HG03025 (cell line): ENCODE results near the gene SEMA4D.
"Not testable (repeated sequence)": the region's sequence is repeated elsewhere in the genome, so short reads cannot be mapped to it uniquely, and the experiment has no call there.

Experiments
- ATAC-seq: cut with Tn5 transposase; IDR thresholded peaks from one replicate; pipeline ENCODE4 v1.9.1; 2021; ENCODE audit warnings: mild to moderate bottlenecking, moderate library complexity; ENCODE audit not compliant: unreplicated experiment, low FRiP score

Gene SEMA4D

DNA sequence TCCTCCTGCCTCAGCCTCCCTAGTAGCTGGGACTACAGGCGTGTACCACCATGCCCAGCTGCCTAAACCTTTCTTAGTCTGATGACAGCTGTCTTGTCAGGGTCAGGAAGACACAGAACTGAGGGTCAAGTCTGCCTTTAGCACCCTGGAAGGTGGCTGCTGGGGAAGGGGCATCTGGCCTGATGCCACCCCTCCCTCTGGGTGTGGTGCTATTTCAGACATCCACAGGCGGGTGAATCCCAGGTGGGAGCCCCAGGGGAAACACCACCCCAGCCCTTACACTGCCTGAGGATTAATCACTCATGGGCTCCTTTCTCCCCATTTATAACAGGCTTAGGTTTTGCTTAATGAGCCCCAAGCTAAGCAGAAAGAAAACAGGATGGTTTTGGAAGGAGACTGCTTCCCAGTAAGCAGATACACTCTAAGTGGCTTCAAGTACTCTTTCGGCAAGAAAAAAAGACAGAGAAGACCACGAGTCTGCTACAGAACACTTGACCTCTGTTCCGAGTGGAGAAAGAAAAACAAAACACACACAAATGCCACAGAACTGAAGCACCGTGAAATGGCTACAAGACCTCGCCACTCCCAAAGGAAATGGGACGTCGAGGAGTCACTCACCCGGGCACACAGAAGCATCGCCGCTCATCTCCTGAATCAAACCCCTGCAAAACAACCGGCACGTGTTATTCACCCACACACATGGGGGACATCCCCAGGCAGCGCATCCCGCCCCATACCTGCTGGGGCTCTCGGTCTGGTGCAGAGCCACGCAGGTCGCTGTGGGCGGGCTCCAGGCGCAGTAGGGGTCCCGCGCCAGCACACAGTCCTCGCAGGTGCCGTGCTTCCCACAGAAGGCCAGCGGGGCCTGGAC lies 117.2 kb downstream of the SEMA4D start:
- ATAC-seq: no peak

DNA sequence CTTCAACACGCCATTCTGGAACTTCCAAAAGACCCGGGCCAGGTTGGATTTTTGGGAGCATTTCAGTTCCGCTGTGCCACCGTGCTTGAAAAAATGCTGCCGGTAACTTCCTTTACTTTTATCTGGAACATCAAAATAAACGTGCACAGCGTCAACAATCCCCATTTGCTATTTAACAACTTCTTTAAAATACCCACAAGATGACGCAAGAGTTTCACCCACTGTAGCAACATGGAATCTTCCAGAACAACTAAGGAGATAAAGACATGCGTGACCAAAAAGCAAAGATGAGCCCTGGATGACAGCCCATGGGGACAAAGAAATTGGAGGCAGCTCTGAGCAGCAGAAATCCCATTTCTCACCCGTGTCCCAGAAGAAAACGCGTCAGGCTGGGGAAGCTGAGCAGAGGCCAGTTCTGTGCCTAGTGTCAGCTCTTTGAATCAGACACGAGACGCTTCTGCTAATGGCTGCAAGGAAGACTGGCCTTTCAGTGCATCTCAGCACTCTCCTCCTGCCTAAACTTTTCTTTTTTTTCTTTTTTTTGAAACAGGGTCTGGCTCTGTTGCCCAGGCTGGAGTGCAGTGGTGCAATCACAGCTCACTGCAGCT lies 118.3 kb downstream of the SEMA4D start:
- ATAC-seq: no peak

GRCh38 chr9:89379031-89379430 lies 118.9 kb downstream of the SEMA4D start:
- no peak for ATAC-seq

- no peak for ATAC-seq
Observed at GRCh38 chr9:89378541-89378940, 119.4 kb downstream of the SEMA4D start.

GRCh38 chr9:89377411-89377810 lies 120.5 kb downstream of the SEMA4D start:
- ATAC-seq: no peak

- ATAC-seq: no peak
Observed at GRCh38 chr9:89376741-89377351, 121.1 kb downstream of the SEMA4D start.

DNA sequence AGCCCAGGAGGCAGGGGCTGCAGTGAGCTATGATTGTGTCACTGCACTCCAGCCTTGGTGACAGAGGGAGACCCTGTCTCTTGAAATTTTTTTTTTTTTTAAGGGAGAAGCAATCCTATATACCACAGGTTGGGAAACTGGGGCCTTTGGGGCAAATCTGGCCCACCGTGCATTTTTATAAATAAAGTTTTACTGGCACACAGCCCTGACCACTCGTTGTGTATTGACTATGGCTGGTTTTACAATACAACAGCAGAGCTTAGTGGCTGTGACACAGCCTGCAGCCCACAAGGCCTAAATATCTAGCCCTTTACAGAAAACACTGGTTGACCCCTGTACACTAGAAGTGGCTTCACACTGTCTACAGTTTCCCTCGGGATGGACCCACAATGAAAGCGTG lies 121.6 kb downstream of the SEMA4D start:
- no peak for ATAC-seq

GRCh38 chr9:89375191-89375760 lies 122.6 kb downstream of the SEMA4D start:
- no peak for ATAC-seq

GRCh38 chr9:89374176-89374575 lies 123.7 kb downstream of the SEMA4D start:
- ATAC-seq: no peak

DNA sequence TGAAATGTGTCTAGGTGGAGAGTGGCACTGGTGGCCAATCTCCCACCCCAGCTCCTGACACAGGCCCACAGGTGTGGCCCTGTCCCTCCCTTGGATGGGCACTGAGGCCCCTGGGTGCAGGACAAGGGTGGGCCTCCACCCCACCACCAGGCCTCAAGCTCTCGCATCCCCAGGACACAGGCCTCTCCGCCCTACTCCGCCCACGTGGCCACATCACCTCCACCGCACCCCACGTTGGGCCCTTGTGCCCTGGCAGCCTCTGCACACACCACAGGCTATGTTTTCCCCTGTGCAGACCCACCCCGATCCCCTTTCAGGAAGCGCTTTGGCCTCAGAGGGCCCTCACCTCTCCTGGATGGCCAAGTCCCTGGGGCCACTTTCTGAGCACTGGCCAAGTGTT lies 124.9 kb downstream of the SEMA4D start:
- no peak for ATAC-seq

- ATAC-seq: no peak
Observed at GRCh38 chr9:89372230-89372816, 125.6 kb downstream of the SEMA4D start.

- not testable (repeated sequence) for ATAC-seq
Observed at GRCh38 chr9:89371791-89372190, 126.1 kb downstream of the SEMA4D start.

GRCh38 chr9:89370593-89370992 lies 127.3 kb downstream of the SEMA4D start:
- no peak for ATAC-seq

DNA sequence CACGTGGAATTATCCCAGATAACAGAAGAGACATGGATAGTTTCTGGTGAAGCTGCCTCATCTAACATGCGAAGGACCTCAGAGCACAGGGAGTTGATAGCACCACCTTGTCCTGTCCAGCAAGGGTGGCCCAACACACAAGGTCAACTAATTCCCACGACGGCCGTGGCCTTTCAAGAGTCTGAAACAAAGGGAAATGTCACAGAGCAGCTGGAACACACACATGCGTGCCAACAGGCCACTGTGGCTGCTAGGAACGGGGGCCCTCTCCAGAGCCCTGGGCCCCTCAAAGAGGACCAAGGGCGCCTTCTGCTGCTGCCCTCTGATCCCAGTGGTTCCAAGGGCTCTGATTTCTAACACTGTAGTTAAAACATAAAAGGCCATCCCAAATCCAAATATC lies 128.9 kb downstream of the SEMA4D start:
- ATAC-seq: no peak

DNA sequence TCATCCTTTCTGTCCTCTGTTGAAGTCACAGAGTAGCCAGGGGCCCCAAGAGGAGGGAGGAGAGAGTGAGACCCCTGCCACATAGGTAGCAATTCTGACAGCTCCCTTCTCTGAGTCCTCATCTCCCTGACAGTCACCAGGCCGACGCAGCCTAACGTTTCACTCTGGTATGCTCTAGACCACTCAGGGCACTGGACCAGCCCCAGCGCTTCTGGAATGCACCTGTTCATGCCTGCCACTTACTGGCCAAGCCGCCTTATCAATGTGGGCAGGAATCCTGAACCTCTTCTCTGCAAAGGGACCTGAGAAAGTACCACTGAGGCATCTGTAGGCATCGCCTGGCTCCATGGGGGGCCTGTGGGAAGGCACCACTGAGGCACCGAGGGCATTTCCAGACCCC lies 129.4 kb downstream of the SEMA4D start:
- no peak for ATAC-seq

- ATAC-seq: no peak
Observed at GRCh38 chr9:89367726-89368437, 130.0 kb downstream of the SEMA4D start.

- no peak for ATAC-seq
Observed at GRCh38 chr9:89367281-89367680, 130.6 kb downstream of the SEMA4D start.

DNA sequence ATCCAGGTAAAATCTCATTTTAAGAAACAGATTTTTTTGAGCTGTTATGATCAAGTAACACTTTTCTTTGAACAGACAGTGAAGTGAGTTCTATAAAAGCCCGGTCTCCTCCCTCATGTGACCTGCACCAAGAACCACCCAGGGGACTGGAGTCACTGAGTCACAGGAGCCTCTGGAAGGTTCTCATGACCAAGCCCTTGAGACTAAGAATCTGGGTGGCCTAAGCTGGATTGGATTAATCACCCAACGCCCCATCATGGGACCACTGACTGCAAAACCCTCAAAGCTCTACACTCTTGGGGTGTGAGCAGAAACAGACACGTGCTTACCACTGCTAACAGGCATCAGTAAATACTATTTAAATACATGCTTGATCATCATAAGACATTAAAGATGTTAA lies 131.2 kb downstream of the SEMA4D start:
- no peak for ATAC-seq

- ATAC-seq: no peak
Observed at GRCh38 chr9:89365532-89365912, 132.4 kb downstream of the SEMA4D start.
